Measurements from ENCODE around the gene TMED5. TPM values are rescaled to one million over a fixed set of nuclear protein-coding genes. Genes with fewer than 3 reads are reported as not detected.

The TMED5 gene
- total RNA-seq, 2 donors from 2014 or later, result 63.4 to 66.4 TPM

DNA sequence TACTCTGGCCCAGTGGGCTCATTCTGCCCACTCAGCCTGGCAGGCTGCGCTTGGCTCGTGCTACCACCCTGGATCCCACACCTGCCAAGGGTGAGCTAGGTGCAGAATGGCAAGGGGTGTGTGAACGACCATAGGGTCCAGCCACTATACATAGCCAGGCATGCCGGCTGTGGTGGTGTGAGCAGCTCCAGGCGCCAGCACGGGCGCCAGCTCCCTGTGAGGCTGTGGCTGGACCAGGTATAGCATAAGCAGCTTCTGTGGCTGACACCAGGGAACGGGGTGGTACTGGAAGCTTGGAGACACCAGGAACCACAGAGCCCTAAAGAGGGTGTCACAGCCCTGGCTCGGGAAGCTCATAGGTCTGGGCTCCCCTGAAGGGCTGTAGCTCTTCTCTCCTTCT is 18.9 kb upstream of the TMED5 start:
- Histone ChIP-seq H3K9me3 (no peaks in the 10 kb centered on the region), H3K27ac (no peak overlapping the region), H3K4me1 (no peaks in the 10 kb centered on the region), H3K4me3 (no peak overlapping the region), H3K27me3 (no peaks in the 10 kb centered on the region), H3K36me3 (no peaks in the 10 kb centered on the region), H3K9ac (ENCODE audit: low read depth in 2 of 2, low read length in 2 of 2) (no peak overlapping the region)
- intact Hi-C loops (cut with DNase I), result no loop called here
- TF ChIP-seq, protein P1, sequence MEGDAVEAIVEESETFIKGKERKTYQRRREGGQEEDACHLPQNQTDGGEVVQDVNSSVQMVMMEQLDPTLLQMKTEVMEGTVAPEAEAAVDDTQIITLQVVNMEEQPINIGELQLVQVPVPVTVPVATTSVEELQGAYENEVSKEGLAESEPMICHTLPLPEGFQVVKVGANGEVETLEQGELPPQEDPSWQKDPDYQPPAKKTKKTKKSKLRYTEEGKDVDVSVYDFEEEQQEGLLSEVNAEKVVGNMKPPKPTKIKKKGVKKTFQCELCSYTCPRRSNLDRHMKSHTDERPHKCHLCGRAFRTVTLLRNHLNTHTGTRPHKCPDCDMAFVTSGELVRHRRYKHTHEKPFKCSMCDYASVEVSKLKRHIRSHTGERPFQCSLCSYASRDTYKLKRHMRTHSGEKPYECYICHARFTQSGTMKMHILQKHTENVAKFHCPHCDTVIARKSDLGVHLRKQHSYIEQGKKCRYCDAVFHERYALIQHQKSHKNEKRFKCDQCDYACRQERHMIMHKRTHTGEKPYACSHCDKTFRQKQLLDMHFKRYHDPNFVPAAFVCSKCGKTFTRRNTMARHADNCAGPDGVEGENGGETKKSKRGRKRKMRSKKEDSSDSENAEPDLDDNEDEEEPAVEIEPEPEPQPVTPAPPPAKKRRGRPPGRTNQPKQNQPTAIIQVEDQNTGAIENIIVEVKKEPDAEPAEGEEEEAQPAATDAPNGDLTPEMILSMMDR (IDR thresholded peaks at IDR 0.05), result no peak
- DNase-seq, result no peak

DNA sequence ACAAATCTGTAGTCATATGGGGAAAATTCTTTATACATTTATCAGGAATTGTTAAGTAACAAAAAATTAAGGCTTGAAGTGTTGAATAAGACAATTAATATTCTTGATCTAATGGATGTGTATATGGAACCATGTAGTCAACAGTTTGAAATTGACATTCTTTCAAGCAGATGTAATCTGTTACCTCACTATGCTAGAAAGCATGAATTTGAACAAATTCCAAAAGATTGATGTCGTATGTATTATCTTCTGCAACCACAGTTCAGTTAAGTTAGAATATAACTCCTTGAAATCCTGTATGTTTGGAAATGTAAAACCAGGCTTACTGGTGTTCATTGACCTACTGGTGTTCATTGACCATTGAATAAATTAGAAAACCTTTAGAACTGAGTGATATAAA is 16.4 kb upstream of the TMED5 start:
- Histone ChIP-seq H3K27ac (no peak overlapping the region), H3K9me3 (no peaks in the 10 kb centered on the region), H3K4me1 (no peaks in the 10 kb centered on the region), H3K9ac (ENCODE audit: low read depth in 2 of 2, low read length in 2 of 2) (no peak overlapping the region), H3K27me3 (no peaks in the 10 kb centered on the region), H3K36me3 (no peaks in the 10 kb centered on the region), H3K4me3 (no peak overlapping the region)
- intact Hi-C loops (cut with DNase I), result no loop called here
- DNase-seq, result no peak
- TF ChIP-seq, protein P1 (IDR thresholded peaks at IDR 0.05), result no peak

DNA sequence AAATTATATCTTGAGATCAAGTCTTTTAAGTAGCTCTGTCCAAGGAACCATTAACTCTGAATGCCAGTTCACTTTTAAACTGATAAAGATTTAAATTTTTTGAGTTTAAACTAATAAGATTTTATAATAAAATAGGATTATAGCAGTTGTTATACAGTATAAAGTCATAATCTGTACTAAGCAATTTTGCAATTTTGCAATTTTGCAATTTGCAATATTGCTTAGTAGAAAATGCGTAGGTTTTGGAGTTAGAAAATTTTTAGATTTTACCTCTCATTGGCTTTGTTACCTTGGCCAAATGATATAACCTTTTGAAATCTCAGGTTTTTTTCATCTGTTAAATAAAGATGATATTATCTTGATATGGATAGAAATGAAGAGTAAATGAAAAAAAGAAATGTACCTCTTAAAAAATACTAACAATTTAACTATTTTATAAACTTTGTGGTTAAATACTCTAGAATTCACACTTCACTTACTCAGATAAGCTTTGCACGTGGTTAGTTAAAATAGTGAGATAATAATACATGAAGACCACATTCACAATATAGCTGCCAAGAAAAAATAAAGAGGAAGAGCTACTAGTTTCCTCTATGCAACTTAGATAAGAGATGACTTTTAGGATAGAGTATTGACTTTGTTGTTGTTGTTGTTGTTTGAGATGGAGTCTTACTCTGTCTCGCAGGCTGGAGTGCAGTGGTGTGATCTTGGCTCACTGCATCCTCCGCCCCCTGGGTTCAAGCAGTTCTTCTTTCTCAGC is 14.2 kb upstream of the TMED5 start:
- intact Hi-C loops (cut with DNase I), result no loop called here
- Histone ChIP-seq H3K36me3 (no peaks in the 10 kb centered on the region), H3K27ac (no peak overlapping the region)

DNA sequence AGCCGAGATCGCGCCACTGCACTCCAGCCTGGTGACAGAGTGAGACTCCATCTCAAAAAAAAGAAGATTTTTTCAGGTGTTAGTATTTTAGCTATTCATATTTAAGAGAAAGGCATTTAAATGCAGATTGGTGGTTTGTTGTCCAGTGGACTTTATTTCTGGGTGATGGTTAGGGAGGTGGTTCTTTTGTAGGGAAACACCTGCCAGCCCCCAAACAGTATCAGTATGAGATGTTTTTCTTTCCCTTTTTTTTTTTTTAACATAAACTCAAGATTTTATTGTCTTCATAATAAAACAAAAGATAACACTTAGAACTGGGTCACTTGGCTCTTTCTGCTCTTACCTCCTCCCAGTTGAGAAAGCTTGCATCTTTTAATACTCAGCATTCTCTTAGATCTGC is 10.2 kb upstream of the TMED5 start:
- Histone ChIP-seq H3K27ac (no peak overlapping the region), H3K9me3 (no peaks in the 10 kb centered on the region), H3K4me1 (no peaks in the 10 kb centered on the region), H3K9ac (ENCODE audit: low read depth in 2 of 2, low read length in 2 of 2) (no peak overlapping the region), H3K36me3 (no peaks in the 10 kb centered on the region), H3K27me3 (no peaks in the 10 kb centered on the region), H3K4me3 (no peak overlapping the region)
- TF ChIP-seq, protein P1 (IDR thresholded peaks at IDR 0.05), result no peak
- no peak for DNase-seq
- intact Hi-C loops (cut with DNase I), result no loop called here

More for the DNA sequence above, 14.2 kb upstream of the TMED5 start:
- H3K27me3 ChIP-seq, result no peaks in the 10 kb centered on the region
- TF ChIP-seq, protein P1 (IDR thresholded peaks at IDR 0.05), result no peak
- H3K4me1 ChIP-seq, result no peaks in the 10 kb centered on the region
- DNase-seq, result no peak
- no peak overlapping the region for H3K9ac ChIP-seq (ENCODE audit: low read depth in 2 of 2, low read length in 2 of 2)
- H3K9me3 ChIP-seq, result no peaks in the 10 kb centered on the region
- H3K4me3 ChIP-seq, result no peak overlapping the region

DNA sequence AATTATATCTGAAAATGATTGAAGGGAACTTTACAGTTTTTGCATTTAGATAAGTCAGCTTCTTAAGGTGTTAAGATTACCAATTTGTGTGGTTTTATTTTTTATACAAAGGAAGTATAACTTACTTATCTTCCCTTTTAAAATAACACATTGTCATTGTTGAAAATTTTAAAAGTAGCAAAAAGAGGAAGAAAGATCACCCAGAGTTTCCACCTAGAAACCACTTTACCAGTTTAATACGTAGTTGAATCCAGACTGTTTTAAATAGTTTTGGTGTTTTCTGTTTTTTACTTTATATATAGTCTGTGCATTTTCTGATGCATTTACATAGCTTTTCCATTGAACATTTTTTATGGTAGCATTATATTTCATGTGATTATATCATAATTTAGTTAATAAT is 6.5 kb upstream of the TMED5 start:
- Histone ChIP-seq H3K36me3 (no peaks in the 10 kb centered on the region), H3K9ac (ENCODE audit: low read depth in 2 of 2, low read length in 2 of 2) (no peak overlapping the region), H3K27ac (no peak overlapping the region), H3K4me1 (no peaks in the 10 kb centered on the region), H3K9me3 (no peaks in the 10 kb centered on the region), H3K27me3 (no peaks in the 10 kb centered on the region), H3K4me3 (no peak overlapping the region)
- intact Hi-C loops (cut with DNase I), result no loop called here
- no peak for DNase-seq
- TF ChIP-seq, protein P1 (IDR thresholded peaks at IDR 0.05), result no peak

Data from colonic mucosa (tissue), 4 donors.